ENCODE measurements around the gene TPCN2. TPM values are rescaled to one million over a fixed set of nuclear protein-coding genes. Genes with fewer than 3 reads are reported as not detected.
"Not testable (repeated sequence)": the region's sequence is repeated elsewhere in the genome, so short reads cannot be mapped to it uniquely, and the experiment has no call there.

The TPCN2 gene
- polyA plus RNA-seq, 3 donors: 12.1 to 14.2 (median 13.6) TPM

- DNase-seq (ENCODE audit: low read depth in 3 of 3, low spot score in 2 of 3): no peak
Observed at GRCh38 chr11:69141742-69142141, 93.0 kb downstream of the TPCN2 start.

GRCh38 chr11:69142895-69143294 is 94.2 kb downstream of the TPCN2 start:
- no peak for DNase-seq (ENCODE audit: low read depth in 3 of 3, low spot score in 2 of 3)

GRCh38 chr11:69144316-69145049 is 95.8 kb downstream of the TPCN2 start:
- no peak for DNase-seq (ENCODE audit: low read depth in 3 of 3, low spot score in 2 of 3)

GRCh38 chr11:69145050-69145380 is 96.3 kb downstream of the TPCN2 start:
- no peak for DNase-seq (ENCODE audit: low read depth in 3 of 3, low spot score in 2 of 3)

GRCh38 chr11:69148377-69148762 is 99.6 kb downstream of the TPCN2 start:
- DNase-seq (ENCODE audit: low read depth in 3 of 3, low spot score in 2 of 3): no peak

- no peak for DNase-seq (ENCODE audit: low read depth in 3 of 3, low spot score in 2 of 3)
Observed at GRCh38 chr11:69148806-69149205, 100.1 kb downstream of the TPCN2 start.

- not testable (repeated sequence) for DNase-seq (ENCODE audit: low read depth in 3 of 3, low spot score in 2 of 3)
Observed at GRCh38 chr11:69149338-69150045, 100.8 kb downstream of the TPCN2 start.

- no peak for DNase-seq (ENCODE audit: low read depth in 3 of 3, low spot score in 2 of 3)
Observed at GRCh38 chr11:69150175-69150574, 101.4 kb downstream of the TPCN2 start.

- no peak for DNase-seq (ENCODE audit: low read depth in 3 of 3, low spot score in 2 of 3)
Observed at GRCh38 chr11:69151836-69152235, 103.1 kb downstream of the TPCN2 start.

- no peak for DNase-seq (ENCODE audit: low read depth in 3 of 3, low spot score in 2 of 3)
Observed at GRCh38 chr11:69152733-69153421, 104.1 kb downstream of the TPCN2 start.

GRCh38 chr11:69153661-69154060 is 104.9 kb downstream of the TPCN2 start:
- no peak for DNase-seq (ENCODE audit: low read depth in 3 of 3, low spot score in 2 of 3)

GRCh38 chr11:69154211-69154913 is 105.6 kb downstream of the TPCN2 start:
- DNase-seq (ENCODE audit: low read depth in 3 of 3, low spot score in 2 of 3): no peak

- DNase-seq (ENCODE audit: low read depth in 3 of 3, low spot score in 2 of 3): no peak
Observed at GRCh38 chr11:69154938-69155301, 106.2 kb downstream of the TPCN2 start.

GRCh38 chr11:69155302-69156234 is 106.8 kb downstream of the TPCN2 start, which contains the start of gene SMIM38:
Gene SMIM38 (plus strand): TSS chr11:69155935. CDS start chr11:69157847, 1,912 bp downstream.
- no peak for DNase-seq (ENCODE audit: low read depth in 3 of 3, low spot score in 2 of 3)

GRCh38 chr11:69156235-69156639 is 107.5 kb downstream of the TPCN2 start:
- DNase-seq (ENCODE audit: low read depth in 3 of 3, low spot score in 2 of 3): no peak

- DNase-seq (ENCODE audit: low read depth in 3 of 3, low spot score in 2 of 3): no peak
Observed at GRCh38 chr11:69156673-69157155, 108.0 kb downstream of the TPCN2 start.

GRCh38 chr11:69157156-69157821 is 108.6 kb downstream of the TPCN2 start:
- peak in 2 of 3 donors; percentile 40 to 41 for DNase-seq (ENCODE audit: low read depth in 3 of 3, low spot score in 2 of 3)

- DNase-seq (ENCODE audit: low read depth in 3 of 3, low spot score in 2 of 3): no peak
Observed at GRCh38 chr11:69157822-69158231, 109.1 kb downstream of the TPCN2 start.
